Fibroblast of pulmonary artery (primary cell): ENCODE data around the gene RAX2.
A peak's percentile ranks its signal among the peaks of the same experiment; 100 is the strongest.
"Not testable (repeated sequence)": the region's sequence is repeated elsewhere in the genome, so short reads cannot be mapped to it uniquely, and the experiment has no call there.

Experiments
- DNase-seq: peaks from one replicate; pipeline ENCODE4 v3.0.0-alpha.2; 2010; ENCODE audit warnings: low read depth
- H3K4me3 ChIP-seq: replicated peaks from 2 replicates; pipeline ENCODE4 v1.5.1; 2011; ENCODE audit warnings: low read depth, mild to moderate bottlenecking, control low read depth, low read length, moderate library complexity
- TF ChIP-seq, protein P1 (sequence below): IDR thresholded peaks from 2 replicates; pipeline ENCODE4 v1.5.1; 2011; ENCODE audit warnings: mild to moderate bottlenecking, control low read depth, low read length, inconsistent platforms; ENCODE audit errors: missing control alignments

The RAX2 gene

DNA sequence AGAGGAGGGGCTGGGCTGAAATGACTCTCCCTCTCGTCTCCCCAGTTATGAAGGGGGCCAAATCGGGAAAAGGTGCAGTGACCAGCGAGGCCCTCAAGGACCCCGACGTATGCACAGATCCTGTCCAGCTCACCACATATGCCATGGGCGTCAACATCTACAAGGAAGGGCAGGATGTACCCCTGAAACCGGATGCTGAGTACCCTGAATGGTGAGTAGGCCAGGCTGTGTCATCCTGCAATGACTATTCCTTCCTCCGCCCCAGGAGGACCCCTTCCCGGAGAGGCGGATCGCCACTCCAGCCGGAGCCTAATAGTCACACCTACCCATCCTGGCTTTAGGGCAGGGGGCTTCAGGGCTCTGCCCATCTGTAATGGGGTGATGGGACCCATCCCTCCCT lies 6.9 kb downstream of the RAX2 start:
- TF ChIP-seq, protein P1, sequence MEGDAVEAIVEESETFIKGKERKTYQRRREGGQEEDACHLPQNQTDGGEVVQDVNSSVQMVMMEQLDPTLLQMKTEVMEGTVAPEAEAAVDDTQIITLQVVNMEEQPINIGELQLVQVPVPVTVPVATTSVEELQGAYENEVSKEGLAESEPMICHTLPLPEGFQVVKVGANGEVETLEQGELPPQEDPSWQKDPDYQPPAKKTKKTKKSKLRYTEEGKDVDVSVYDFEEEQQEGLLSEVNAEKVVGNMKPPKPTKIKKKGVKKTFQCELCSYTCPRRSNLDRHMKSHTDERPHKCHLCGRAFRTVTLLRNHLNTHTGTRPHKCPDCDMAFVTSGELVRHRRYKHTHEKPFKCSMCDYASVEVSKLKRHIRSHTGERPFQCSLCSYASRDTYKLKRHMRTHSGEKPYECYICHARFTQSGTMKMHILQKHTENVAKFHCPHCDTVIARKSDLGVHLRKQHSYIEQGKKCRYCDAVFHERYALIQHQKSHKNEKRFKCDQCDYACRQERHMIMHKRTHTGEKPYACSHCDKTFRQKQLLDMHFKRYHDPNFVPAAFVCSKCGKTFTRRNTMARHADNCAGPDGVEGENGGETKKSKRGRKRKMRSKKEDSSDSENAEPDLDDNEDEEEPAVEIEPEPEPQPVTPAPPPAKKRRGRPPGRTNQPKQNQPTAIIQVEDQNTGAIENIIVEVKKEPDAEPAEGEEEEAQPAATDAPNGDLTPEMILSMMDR, result no peak
- DNase-seq, result no peak
- H3K4me3 ChIP-seq, result no peak overlapping the region

DNA sequence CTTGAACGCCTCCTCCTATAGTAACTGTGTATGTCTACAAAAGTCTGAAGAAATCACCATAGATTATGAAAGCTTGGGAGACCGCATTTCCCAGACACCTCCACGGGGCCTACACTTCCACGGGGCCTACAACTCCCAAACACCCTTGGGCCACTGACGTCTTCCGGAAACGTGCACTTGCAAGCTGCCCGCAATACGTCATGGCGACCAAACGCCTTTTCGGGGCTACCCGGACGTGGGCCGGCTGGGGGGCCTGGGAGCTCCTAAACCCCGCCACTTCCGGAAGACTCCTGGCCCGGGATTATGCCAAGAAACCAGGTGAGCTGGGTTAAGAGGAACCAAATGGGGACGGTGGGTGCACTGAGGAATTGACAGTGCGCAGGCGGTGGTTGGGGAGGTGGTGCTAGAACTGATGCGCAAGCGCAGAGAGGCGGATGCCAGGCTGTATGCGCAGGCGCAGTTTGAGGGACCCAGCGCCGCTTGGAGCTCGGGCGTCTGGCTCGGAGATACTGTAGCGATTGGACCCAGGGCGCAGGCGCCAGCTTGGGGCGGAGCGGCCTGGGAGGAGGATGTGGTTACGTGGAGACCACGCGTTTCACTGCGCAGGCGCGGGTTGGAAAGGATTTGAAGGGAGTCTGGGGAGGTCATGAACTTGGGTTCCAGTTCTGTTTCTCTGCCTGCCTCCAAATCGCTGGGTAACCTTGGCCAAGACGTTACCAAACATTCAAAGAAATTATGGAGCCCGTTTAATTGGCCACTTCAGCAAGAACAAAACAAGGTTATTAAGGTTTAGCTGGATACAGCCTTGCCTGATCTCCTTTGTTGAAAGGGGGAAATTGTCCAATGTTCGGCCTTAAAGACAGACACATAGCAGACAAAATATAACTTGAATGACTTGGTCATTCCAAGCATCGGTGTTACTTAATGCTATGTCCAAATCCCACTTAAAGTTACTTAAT lies 9.2 kb downstream of the RAX2 start, which contains the start of gene MRPL54:
TSS of gene MRPL54 (plus strand) at position 182 of the 959 bp plus-strand sequence. CDS start at position 201, 19 bp downstream.
- DNase-seq, result peak; percentile 99
- TF ChIP-seq, protein P1, result no peak
- peak within 1 kb of the TSS; percentile 100 for H3K4me3 ChIP-seq

DNA sequence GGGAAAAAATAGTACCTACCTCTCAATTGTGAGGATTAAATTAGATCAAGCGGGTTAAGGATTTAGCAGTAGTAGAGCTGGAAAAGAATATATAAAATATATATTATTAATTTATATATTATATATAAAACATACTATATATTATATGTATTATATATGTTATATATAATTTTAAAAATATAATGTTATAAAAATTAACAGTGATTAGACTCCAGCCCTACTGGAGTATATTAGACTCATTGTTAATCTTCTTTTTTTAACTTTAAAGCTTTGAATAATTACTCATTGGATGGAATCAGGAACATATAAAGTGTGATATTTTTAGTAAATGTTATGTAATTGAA lies 9.9 kb downstream of the RAX2 start:
- DNase-seq, result no peak
- TF ChIP-seq, protein P1, result no peak
- peak overlapping the region; percentile 96 for H3K4me3 ChIP-seq

DNA sequence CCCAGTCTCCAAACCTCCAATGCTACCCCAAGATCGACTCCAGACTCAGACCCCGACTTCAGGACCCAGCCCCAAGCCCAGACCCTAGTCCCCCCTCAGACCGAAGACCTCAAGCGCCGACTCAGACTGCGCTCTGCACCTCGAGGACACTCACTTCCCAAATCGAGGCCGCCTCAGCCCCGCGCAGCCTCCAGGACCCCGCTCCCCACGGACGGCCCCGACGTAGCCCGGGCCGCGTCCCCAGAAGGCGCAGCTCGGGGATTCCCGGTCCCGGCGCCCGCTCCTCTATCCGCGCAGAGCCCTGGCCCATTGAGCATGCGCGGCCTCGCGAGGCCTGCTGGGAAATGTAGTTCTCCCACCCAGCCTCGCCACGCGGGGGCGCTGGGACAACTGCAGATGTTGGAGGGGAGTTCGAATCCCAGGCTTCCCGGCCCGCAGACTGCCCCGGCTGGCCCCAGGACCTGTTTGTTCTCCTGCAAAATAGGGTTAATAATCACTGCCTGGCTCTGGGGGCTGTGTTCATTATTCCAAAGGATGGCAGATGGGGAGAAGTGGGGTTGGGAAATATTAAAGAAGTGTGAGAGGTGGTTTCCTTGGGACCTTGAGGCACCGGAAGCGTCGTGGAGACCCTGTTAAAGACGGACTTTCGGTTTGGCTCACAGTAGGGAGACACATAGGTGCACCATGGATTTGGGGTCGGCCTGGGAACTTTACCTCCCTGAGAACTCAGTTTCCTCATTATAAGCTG lies 10.5 kb downstream of the RAX2 start, which contains the start of gene APBA3:
TSS of gene APBA3 (minus strand) at position 311 of the 748 bp plus-strand sequence. CDS start 1,428 bp downstream, outside the sequence.
- DNase-seq, result peak; percentile 90
- H3K4me3 ChIP-seq, result peak within 1 kb of the TSS; percentile 100
- TF ChIP-seq, protein P1, result peak; percentile 50

DNA sequence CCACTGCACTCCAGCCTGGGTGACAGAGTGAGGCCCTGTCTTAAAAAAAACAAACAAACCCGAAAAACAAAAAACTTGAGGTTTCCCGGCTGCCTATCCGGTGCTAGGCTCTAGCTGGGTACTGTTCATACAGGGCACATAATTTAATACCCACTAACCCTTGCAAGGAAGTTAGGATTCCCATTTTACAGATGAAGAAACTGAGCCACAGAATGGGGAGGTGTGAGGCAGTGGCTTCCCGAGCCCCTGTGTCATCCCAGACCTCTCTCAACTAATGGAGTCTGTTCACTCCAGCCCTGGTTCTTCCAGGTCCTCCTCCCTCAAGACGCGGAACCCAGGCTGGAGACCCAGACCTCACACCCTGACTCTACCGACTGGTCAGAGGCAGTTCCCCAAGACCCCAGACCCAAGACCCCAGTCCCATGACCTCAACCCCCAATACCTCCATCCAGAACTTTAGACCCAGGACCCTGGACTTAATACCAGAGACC lies 11.1 kb downstream of the RAX2 start:
- TF ChIP-seq, protein P1, result no peak
- peak overlapping the region; percentile 100 for H3K4me3 ChIP-seq
- peak; percentile 10 for DNase-seq

DNA sequence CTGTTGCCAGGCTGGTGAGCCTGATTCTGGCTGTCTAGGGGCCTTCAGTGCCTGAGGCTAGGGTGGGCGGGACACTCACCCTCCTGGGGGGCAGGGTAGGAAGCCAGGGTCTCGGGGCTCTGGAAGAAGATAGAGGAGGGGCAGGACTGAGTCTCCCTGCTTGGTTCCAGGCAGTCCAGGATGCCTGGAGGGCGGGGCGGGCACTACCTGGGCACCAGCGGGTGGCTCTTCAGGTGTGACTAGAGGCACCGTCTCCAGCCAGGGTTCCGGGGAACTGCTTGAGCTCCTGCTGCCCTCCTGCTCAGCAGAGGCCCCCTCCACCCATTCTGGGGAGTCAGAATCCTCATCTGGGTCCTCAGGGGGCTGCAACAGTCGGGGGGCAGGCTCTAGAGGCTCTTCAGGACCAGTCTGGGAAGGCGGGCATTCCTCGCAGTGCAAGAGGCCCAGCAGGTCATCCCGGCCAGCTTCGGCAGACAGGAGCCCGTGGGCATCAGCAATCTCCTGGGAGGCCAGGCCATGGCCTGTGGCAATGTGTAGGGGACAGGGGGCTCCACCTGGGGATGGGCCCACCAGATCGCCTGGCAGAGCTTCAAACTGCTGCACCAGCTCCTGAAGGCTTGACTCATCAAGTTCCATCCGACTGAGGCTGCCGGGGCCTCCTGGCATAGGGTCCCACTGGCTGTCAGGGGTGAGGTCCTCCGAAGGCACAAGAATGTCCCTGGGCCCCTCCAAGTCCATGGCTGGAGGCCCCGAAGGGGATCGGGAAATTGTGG lies 12.4 kb downstream of the RAX2 start:
- DNase-seq, result no peak
- no peak overlapping the region for H3K4me3 ChIP-seq
- TF ChIP-seq, protein P1, result no peak

DNA sequence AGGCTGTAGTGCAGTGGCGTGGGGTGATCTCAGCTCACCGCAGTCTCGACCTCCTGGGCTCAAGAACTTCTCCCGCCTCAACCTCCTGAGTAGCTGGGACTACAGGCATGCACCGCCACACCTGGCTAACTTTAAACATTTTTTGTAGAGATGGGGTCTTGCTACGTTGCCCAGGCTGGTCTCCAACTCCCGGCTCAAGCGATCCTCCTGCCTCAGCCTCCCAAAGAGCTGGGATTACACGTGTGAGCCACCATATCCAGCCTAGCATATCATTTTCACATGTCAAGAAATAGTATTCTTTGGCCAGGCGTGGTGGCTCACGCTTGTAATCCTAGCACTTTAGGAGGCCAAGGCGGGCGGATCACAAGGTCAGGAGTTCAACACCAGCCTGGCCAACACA lies 13.7 kb downstream of the RAX2 start:
- DNase-seq, H3K4me3 ChIP-seq: not testable (repeated sequence)

DNA sequence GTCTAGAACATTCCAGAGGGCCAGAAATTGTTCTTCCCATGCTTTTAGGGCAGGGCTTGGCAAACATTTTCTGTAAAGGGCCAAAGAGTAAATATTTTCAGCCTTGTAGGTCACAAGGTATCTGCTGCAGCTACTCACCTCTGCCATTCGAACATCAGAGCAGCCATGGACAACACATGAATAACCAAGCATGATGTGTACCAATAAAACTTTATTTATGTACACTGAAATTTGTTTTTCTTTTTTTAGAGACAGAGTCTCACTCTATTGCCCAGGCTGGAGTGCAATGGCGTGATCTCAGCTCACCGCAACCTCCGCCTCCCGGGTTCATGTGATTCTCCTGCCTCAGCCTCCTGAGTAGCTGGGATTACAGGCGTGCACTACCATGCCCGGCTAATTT lies 14.3 kb downstream of the RAX2 start:
- not testable (repeated sequence) for DNase-seq, H3K4me3 ChIP-seq
